Measurements from ENCODE around the gene C1S.

C1S gene

GRCh38 chr12:7058163-7058845 lies 2.2 kb upstream of the C1S start:
- Histone ChIP-seq H3K4me3 (ENCODE audit: insufficient read depth in 1 of 2, low read depth in 1 of 2, low read length in 2 of 2) (no peak overlapping the region), H3K4ac (ENCODE audit: low read depth in 1 of 2, low read length in 2 of 2) (no peak overlapping the region), H2BK5ac (ENCODE audit: low read depth, low read length, poor library complexity, severe bottlenecking) (no peak overlapping the region), H3K23ac (ENCODE audit: low read length in 2 of 2) (no peak overlapping the region), H2AK5ac (ENCODE audit: low read length, severe bottlenecking) (no peak overlapping the region), H3K27me3 (ENCODE audit: control insufficient read depth in 1 of 2, insufficient read depth in 1 of 2, low read length in 2 of 2) (peaks cover 0 to 28% of the 10 kb centered on the region in 2 experiments), H2AFZ (ENCODE audit: low read depth, low read length) (no peak overlapping the region), H3K9me3 (ENCODE audit: control insufficient read depth, low read length) (no peaks in the 10 kb centered on the region), H2BK12ac (ENCODE audit: low read length in 2 of 2) (peak overlapping the region in 1 of 2 experiments; percentile 49), H2BK120ac (ENCODE audit: low read depth, low read length) (no peak overlapping the region), H3K36me3 (ENCODE audit: control insufficient read depth in 1 of 2, insufficient read depth in 2 of 2, low read depth in 1 of 2, low read length in 2 of 2) (peaks cover 0 to 12% of the 10 kb centered on the region in 2 experiments), H3K79me1 (replicated peaks; ENCODE audit: low read length, poor library complexity, severe bottlenecking) (no peaks in the 10 kb centered on the region), H3K27ac (ENCODE audit: low read length, poor library complexity, severe bottlenecking) (no peak overlapping the region), H4K91ac (ENCODE audit: low read length) (peak overlapping the region; percentile 44), H3K18ac (ENCODE audit: low read depth in 1 of 2, low read length in 2 of 2) (peak overlapping the region in 1 of 2 experiments; percentile 78), H3K4me1 (ENCODE audit: control insufficient read depth, insufficient read depth, low read depth, low read length) (peaks cover 5% of the 10 kb centered on the region), H3K14ac (ENCODE audit: low read length in 2 of 2) (no peak overlapping the region), H3K9ac (ENCODE audit: low read length) (no peak overlapping the region), H2BK15ac (ENCODE audit: low read depth, poor library complexity, severe bottlenecking) (no peak overlapping the region), H3K4me2 (ENCODE audit: low read length, poor library complexity, severe bottlenecking) (no peak overlapping the region), H4K8ac (ENCODE audit: low read length) (no peak overlapping the region)
- WGBS, result 97% methylated on average over 3 of the region's 3 CpGs
- no peak for DNase-seq

- H2BK15ac ChIP-seq (ENCODE audit: low read depth, poor library complexity, severe bottlenecking), result no peak overlapping the region
- no peak overlapping the region for H2BK5ac ChIP-seq (ENCODE audit: low read depth, low read length, poor library complexity, severe bottlenecking)
- WGBS, result 95% methylated on average over 7 of the region's 9 CpGs
- no peak overlapping the region for H4K8ac ChIP-seq (ENCODE audit: low read length)
- no peak overlapping the region for H3K18ac ChIP-seq (ENCODE audit: low read depth in 1 of 2, low read length in 2 of 2)
- H3K9me3 ChIP-seq (ENCODE audit: control insufficient read depth, low read length), result no peaks in the 10 kb centered on the region
- no peak overlapping the region for H3K4me2 ChIP-seq (ENCODE audit: low read length, poor library complexity, severe bottlenecking)
- no peak overlapping the region for H3K4me3 ChIP-seq (ENCODE audit: insufficient read depth in 1 of 2, low read depth in 1 of 2, low read length in 2 of 2)
- no peaks in the 10 kb centered on the region for H3K79me1 ChIP-seq (replicated peaks; ENCODE audit: low read length, poor library complexity, severe bottlenecking)
- H3K4ac ChIP-seq (ENCODE audit: low read depth in 1 of 2, low read length in 2 of 2), result no peak overlapping the region
- H3K36me3 ChIP-seq (ENCODE audit: control insufficient read depth in 1 of 2, insufficient read depth in 2 of 2, low read depth in 1 of 2, low read length in 2 of 2), result peaks cover 0 to 18% of the 10 kb centered on the region in 2 experiments
- peaks cover 5% of the 10 kb centered on the region for H3K4me1 ChIP-seq (ENCODE audit: control insufficient read depth, insufficient read depth, low read depth, low read length)
- H3K27ac ChIP-seq (ENCODE audit: low read length, poor library complexity, severe bottlenecking), result no peak overlapping the region
- H3K23ac ChIP-seq (ENCODE audit: low read length in 2 of 2), result no peak overlapping the region
- no peak overlapping the region for H2BK12ac ChIP-seq (ENCODE audit: low read length in 2 of 2)
- no peak overlapping the region for H2BK120ac ChIP-seq (ENCODE audit: low read depth, low read length)
- no peak overlapping the region for H2AFZ ChIP-seq (ENCODE audit: low read depth, low read length)
- H3K9ac ChIP-seq (ENCODE audit: low read length), result no peak overlapping the region
- no peak overlapping the region for H3K14ac ChIP-seq (ENCODE audit: low read length in 2 of 2)
- no peak overlapping the region for H4K91ac ChIP-seq (ENCODE audit: low read length)
- no peak for DNase-seq
- H3K27me3 ChIP-seq (ENCODE audit: control insufficient read depth in 1 of 2, insufficient read depth in 1 of 2, low read length in 2 of 2), result peaks cover 0 to 28% of the 10 kb centered on the region in 2 experiments
- no peak overlapping the region for H2AK5ac ChIP-seq (ENCODE audit: low read length, severe bottlenecking)
Measured at GRCh38 chr12:7058850-7059395, 1.6 kb upstream of the C1S start.

- no peak overlapping the region for H2BK15ac ChIP-seq (ENCODE audit: low read depth, poor library complexity, severe bottlenecking)
- peak overlapping the region in 1 of 2 experiments; percentile 34 for H3K4me3 ChIP-seq (ENCODE audit: insufficient read depth in 1 of 2, low read depth in 1 of 2, low read length in 2 of 2)
- H2BK5ac ChIP-seq (ENCODE audit: low read depth, low read length, poor library complexity, severe bottlenecking), result no peak overlapping the region
- peaks cover 0 to 25% of the 10 kb centered on the region in 2 experiments for H3K27me3 ChIP-seq (ENCODE audit: control insufficient read depth in 1 of 2, insufficient read depth in 1 of 2, low read length in 2 of 2)
- no peak overlapping the region for H2AK5ac ChIP-seq (ENCODE audit: low read length, severe bottlenecking)
- H2BK12ac ChIP-seq (ENCODE audit: low read length in 2 of 2), result peak overlapping the region; percentile 25 to 32
- H2BK120ac ChIP-seq (ENCODE audit: low read depth, low read length), result peak overlapping the region; percentile 57
- H3K9ac ChIP-seq (ENCODE audit: low read length), result peak overlapping the region; percentile 96
- no peak overlapping the region for H3K27ac ChIP-seq (ENCODE audit: low read length, poor library complexity, severe bottlenecking)
- DNase-seq, result no peak
- H3K4me1 ChIP-seq (ENCODE audit: control insufficient read depth, insufficient read depth, low read depth, low read length), result peaks cover 5% of the 10 kb centered on the region
- peak overlapping the region; percentile 40 to 69 for H3K4ac ChIP-seq (ENCODE audit: low read depth in 1 of 2, low read length in 2 of 2)
- no peak overlapping the region for H2AFZ ChIP-seq (ENCODE audit: low read depth, low read length)
- H4K8ac ChIP-seq (ENCODE audit: low read length), result no peak overlapping the region
- no peak overlapping the region for H3K14ac ChIP-seq (ENCODE audit: low read length in 2 of 2)
- H3K9me3 ChIP-seq (ENCODE audit: control insufficient read depth, low read length), result no peaks in the 10 kb centered on the region
- H3K79me1 ChIP-seq (replicated peaks; ENCODE audit: low read length, poor library complexity, severe bottlenecking), result no peaks in the 10 kb centered on the region
- H3K4me2 ChIP-seq (ENCODE audit: low read length, poor library complexity, severe bottlenecking), result no peak overlapping the region
- H3K23ac ChIP-seq (ENCODE audit: low read length in 2 of 2), result no peak overlapping the region
- WGBS, result 94% methylated on average over 4 of the region's 4 CpGs
- H3K18ac ChIP-seq (ENCODE audit: low read depth in 1 of 2, low read length in 2 of 2), result peak overlapping the region in 1 of 2 experiments; percentile 45
- peaks cover 0 to 26% of the 10 kb centered on the region in 2 experiments for H3K36me3 ChIP-seq (ENCODE audit: control insufficient read depth in 1 of 2, insufficient read depth in 2 of 2, low read depth in 1 of 2, low read length in 2 of 2)
- no peak overlapping the region for H4K91ac ChIP-seq (ENCODE audit: low read length)
Measured at GRCh38 chr12:7059780-7060179, 738 bp upstream of the C1S start.

DNA sequence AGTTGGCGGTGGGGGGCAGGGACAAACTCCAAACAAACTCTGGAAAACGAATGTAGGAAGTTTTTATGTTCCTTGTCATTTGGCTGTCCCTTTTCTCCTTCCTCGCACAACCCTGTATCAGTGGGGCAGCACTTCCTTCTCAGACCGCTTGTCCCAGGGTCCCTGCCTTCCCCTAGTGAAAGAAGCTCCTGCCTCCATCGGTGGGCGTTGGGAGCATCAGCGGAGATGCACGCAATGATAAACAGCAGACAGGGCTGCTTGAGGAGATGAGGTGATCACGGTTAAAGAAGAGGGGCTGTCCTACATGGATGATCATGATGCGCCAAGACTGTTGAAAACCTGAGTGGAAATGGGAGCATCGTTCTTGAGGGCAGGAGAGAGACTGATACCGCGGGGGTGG lies 620 bp downstream of the C1S start:
- peak overlapping the region; percentile 62 to 67 for H3K4ac ChIP-seq (ENCODE audit: low read depth in 1 of 2, low read length in 2 of 2)
- H3K9ac ChIP-seq (ENCODE audit: low read length), result peak overlapping the region; percentile 96
- H2BK12ac ChIP-seq (ENCODE audit: low read length in 2 of 2), result peak overlapping the region; percentile 4 to 57
- no peak overlapping the region for H3K23ac ChIP-seq (ENCODE audit: low read length in 2 of 2)
- no peak for DNase-seq
- H2BK120ac ChIP-seq (ENCODE audit: low read depth, low read length), result no peak overlapping the region
- peak overlapping the region in 1 of 2 experiments; percentile 44 for H3K14ac ChIP-seq (ENCODE audit: low read length in 2 of 2)
- no peak overlapping the region for H3K27ac ChIP-seq (ENCODE audit: low read length, poor library complexity, severe bottlenecking)
- no peaks in the 10 kb centered on the region for H3K9me3 ChIP-seq (ENCODE audit: control insufficient read depth, low read length)
- peak overlapping the region; percentile 62 to 91 for H3K18ac ChIP-seq (ENCODE audit: low read depth in 1 of 2, low read length in 2 of 2)
- peak overlapping the region; percentile 80 for H4K91ac ChIP-seq (ENCODE audit: low read length)
- H4K8ac ChIP-seq (ENCODE audit: low read length), result peak overlapping the region; percentile 33
- H2BK15ac ChIP-seq (ENCODE audit: low read depth, poor library complexity, severe bottlenecking), result peak overlapping the region; percentile 5
- H2BK5ac ChIP-seq (ENCODE audit: low read depth, low read length, poor library complexity, severe bottlenecking), result no peak overlapping the region
- H3K27me3 ChIP-seq (ENCODE audit: control insufficient read depth in 1 of 2, insufficient read depth in 1 of 2, low read length in 2 of 2), result peaks cover 0 to 18% of the 10 kb centered on the region in 2 experiments
- peaks cover 5% of the 10 kb centered on the region for H3K4me1 ChIP-seq (ENCODE audit: control insufficient read depth, insufficient read depth, low read depth, low read length)
- H2AK5ac ChIP-seq (ENCODE audit: low read length, severe bottlenecking), result no peak overlapping the region
- H3K4me2 ChIP-seq (ENCODE audit: low read length, poor library complexity, severe bottlenecking), result no peak overlapping the region
- no peak overlapping the region for H2AFZ ChIP-seq (ENCODE audit: low read depth, low read length)
- 82% methylated on average over 13 of the region's 13 CpGs for WGBS
- no peaks in the 10 kb centered on the region for H3K79me1 ChIP-seq (replicated peaks; ENCODE audit: low read length, poor library complexity, severe bottlenecking)
- peaks cover 0 to 40% of the 10 kb centered on the region in 2 experiments for H3K36me3 ChIP-seq (ENCODE audit: control insufficient read depth in 1 of 2, insufficient read depth in 2 of 2, low read depth in 1 of 2, low read length in 2 of 2)
- peak overlapping the region in 1 of 2 experiments; percentile 93 for H3K4me3 ChIP-seq (ENCODE audit: insufficient read depth in 1 of 2, low read depth in 1 of 2, low read length in 2 of 2)
